LNCaP clone FGC (cell line): ENCODE measurements around the gene OR4F6.

Experiments used
- DNase-seq: peaks from one replicate; pipeline ENCODE4 v3.0.0-alpha.2; 2011; ENCODE audit warnings: low read depth
- H3K4me3 ChIP-seq: 2 replicates; pipeline ENCODE4 v1.5.1; 2011; ENCODE audit warnings: mild to moderate bottlenecking, low read depth, low read length, control low read depth
- TF ChIP-seq, protein P1 (sequence below): IDR thresholded peaks from 2 replicates; pipeline ENCODE4 v1.5.1; 2012; ENCODE audit warnings: mild to moderate bottlenecking; ENCODE audit not compliant: control insufficient read depth, insufficient read depth; ENCODE audit errors: extremely low read depth

OR4F6 gene

DNA sequence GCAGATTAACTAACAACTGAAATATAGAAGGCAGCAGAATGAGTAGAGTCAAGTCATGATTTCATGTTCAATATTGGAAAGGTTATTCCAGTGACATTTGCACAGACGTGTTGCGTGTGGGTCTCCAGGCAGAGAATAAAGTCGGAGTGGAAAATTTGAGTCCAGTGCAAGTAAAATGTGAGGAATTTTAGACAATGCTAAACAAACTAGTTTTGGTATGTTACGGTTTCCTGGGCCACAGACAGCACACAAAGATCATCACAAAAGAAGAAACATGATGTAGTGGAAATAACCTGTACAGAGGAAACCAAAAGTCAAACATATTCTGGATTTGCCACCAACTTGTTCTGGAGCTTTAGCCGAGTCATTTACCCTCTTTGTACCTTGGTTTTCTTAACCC, 367 bp downstream of the OR4F6 start:
- TF ChIP-seq, protein P1, sequence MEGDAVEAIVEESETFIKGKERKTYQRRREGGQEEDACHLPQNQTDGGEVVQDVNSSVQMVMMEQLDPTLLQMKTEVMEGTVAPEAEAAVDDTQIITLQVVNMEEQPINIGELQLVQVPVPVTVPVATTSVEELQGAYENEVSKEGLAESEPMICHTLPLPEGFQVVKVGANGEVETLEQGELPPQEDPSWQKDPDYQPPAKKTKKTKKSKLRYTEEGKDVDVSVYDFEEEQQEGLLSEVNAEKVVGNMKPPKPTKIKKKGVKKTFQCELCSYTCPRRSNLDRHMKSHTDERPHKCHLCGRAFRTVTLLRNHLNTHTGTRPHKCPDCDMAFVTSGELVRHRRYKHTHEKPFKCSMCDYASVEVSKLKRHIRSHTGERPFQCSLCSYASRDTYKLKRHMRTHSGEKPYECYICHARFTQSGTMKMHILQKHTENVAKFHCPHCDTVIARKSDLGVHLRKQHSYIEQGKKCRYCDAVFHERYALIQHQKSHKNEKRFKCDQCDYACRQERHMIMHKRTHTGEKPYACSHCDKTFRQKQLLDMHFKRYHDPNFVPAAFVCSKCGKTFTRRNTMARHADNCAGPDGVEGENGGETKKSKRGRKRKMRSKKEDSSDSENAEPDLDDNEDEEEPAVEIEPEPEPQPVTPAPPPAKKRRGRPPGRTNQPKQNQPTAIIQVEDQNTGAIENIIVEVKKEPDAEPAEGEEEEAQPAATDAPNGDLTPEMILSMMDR: no peak
- no peak for DNase-seq
- no peak overlapping the region for H3K4me3 ChIP-seq

DNA sequence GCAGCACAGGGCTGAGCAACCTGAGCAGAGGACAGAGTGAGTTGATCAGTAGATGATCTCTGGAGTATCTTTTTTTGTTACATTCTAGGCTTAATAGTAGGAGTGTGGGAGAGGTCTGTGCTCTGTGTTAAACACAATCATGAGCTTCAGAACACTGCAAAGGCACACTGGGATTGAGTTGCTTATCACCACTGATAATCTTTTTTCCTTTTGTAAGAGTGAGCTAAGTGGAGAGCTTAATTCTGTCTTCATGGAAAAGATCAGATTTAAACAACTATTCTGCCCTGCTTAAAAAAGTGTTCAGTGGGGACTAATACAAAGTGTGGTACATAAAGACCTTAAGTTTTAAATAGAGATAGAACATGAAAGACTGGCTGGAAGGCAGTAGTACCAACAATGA, 1.1 kb downstream of the OR4F6 start:
- no peak for DNase-seq
- TF ChIP-seq, protein P1: no peak
- H3K4me3 ChIP-seq: no peak overlapping the region

DNA sequence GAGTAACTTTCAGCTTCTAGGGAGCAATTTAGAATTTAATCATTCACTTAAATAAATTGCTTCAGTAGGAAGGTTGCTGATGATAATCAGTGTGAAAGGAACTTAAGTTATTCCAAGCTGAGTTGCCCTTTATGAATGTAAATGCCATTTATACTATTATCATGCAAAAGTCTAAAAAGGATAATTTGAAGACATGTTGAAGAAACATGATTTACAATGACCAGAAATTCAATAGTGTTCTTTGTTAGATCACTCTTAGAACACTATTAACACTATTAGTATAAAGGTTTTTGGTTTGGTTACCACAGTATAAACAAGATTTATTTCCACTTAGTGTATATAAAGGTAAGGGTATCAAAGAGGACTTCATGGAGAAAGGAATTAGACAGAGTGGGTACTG, 1.6 kb downstream of the OR4F6 start:
- H3K4me3 ChIP-seq: no peak overlapping the region
- no peak for DNase-seq
- TF ChIP-seq, protein P1: no peak

DNA sequence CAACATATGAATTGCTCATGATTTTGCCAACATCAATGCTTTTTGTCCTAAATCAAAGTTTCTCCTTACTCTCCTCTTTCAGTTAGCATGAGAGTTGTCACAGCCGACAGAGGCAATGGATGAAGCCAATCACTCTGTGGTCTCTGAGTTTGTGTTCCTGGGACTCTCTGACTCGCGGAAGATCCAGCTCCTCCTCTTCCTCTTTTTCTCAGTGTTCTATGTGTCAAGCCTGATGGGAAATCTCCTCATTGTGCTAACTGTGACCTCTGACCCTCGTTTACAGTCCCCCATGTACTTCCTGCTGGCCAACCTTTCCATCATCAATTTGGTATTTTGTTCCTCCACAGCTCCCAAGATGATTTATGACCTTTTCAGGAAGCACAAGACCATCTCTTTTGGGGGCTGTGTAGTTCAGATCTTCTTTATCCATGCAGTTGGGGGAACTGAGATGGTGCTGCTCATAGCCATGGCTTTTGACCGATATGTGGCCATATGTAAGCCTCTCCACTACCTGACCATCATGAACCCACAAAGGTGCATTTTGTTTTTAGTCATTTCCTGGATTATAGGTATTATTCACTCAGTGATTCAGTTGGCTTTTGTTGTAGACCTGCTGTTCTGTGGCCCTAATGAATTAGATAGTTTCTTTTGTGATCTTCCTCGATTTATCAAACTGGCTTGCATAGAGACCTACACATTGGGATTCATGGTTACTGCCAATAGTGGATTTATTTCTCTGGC, 2.5 kb downstream of the OR4F6 start:
- DNase-seq: no peak
- TF ChIP-seq, protein P1: no peak
- no peak overlapping the region for H3K4me3 ChIP-seq

DNA sequence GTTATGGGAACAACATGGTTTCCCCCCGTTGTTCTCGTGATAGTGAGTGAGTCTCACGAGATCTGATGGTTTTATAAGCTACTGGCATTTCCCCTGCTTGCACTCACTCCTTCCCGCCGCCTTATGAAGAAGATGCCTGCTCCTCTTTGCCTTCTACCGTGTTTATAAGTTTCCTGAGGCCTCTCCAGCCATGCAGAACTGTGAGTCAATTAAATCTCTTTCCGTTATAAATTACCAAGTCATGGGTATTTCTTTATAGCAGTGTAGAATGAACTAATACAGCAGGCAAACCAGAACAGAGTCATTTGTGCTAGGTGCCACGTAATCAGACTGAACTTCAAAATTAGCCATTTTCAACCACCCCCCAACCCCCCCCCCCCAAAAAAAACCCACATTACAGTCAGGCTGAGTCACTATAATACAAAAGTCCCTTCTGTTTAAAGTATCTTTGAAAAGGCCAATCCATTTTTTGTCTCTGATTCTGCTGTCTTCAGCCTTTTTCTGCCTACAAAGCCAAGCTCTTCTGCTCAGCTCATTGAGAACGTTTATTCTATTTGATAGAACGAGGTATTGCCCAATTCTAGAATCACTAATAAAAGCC, 4.1 kb downstream of the OR4F6 start:
- no peak overlapping the region for H3K4me3 ChIP-seq
- TF ChIP-seq, protein P1: no peak
- no peak for DNase-seq

DNA sequence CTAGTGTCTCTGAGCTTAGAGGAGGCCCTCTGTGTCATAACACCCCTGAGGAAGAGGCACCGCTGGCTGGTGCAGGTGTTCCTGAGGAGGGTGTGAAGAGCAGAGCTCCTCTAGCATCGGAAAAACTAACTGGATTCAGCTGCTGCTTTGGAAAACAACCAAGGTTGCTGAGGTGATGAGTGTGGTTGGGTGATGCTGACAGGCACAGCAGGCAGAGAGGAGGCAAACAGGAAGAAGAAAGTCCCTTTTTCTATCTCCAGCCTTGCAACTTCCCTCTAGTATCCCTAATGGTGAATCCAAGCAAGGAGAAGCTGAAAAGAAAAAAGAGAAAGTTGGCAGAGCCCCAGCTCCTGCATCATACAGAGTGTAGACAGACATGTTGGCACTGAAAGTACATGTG, 4.9 kb downstream of the OR4F6 start:
- no peak overlapping the region for H3K4me3 ChIP-seq
- TF ChIP-seq, protein P1: no peak
- DNase-seq: no peak

DNA sequence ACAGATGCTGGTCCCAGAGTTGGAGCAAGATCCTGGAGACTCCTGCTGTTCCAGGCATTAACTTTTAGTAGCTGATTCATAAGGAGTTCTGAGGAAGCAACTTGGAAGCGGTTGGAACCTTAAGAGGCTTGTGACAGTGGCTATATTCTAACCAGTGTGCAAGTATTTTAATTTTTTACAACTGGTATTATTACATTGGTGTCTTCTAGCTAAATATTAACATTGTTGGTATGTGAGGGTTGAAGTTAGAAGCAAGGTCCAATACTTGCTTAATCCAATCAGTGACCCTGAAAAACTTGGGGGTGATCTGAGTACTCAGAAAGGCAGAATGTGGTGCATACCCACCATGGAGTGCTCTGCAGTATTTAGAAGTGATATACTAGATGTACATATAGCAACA, 7.1 kb downstream of the OR4F6 start:
- TF ChIP-seq, protein P1: no peak
- DNase-seq: no peak
- H3K4me3 ChIP-seq: no peak overlapping the region
